Measurements from ENCODE around the gene TH.

The TH gene

GRCh38 chr11:2171591-2172003 lies at the start of gene TH:
Gene TH (minus strand): TSS chr11:2171815. CDS start chr11:2171786, 29 bp downstream.
- no peak for DNase-seq

- no peak for DNase-seq
Observed at GRCh38 chr11:2221024-2221423, 49.4 kb upstream of the TH start.

GRCh38 chr11:2220173-2220771 lies 48.7 kb upstream of the TH start:
- DNase-seq, result no peak

GRCh38 chr11:2219318-2220017 lies 47.9 kb upstream of the TH start:
- DNase-seq, result no peak

- DNase-seq, result no peak
Observed at GRCh38 chr11:2218031-2218633, 46.5 kb upstream of the TH start.

GRCh38 chr11:2217211-2218030 lies 45.8 kb upstream of the TH start:
- no peak for DNase-seq

- DNase-seq, result no peak
Observed at GRCh38 chr11:2216400-2217064, 44.9 kb upstream of the TH start.

GRCh38 chr11:2215561-2216399 lies 44.2 kb upstream of the TH start:
- DNase-seq, result no peak

GRCh38 chr11:2215230-2215560 lies 43.6 kb upstream of the TH start:
- DNase-seq, result no peak

- no peak for DNase-seq
Observed at GRCh38 chr11:2214527-2215229, 43.1 kb upstream of the TH start.

GRCh38 chr11:2213890-2214526 lies 42.4 kb upstream of the TH start:
- no peak for DNase-seq

- DNase-seq, result no peak
Observed at GRCh38 chr11:2213384-2213842, 41.8 kb upstream of the TH start.

GRCh38 chr11:2212411-2213251 lies 41.0 kb upstream of the TH start:
- no peak for DNase-seq

GRCh38 chr11:2211113-2211971 lies 39.7 kb upstream of the TH start:
- DNase-seq, result no peak

GRCh38 chr11:2210366-2211112 lies 38.9 kb upstream of the TH start:
- DNase-seq, result no peak

GRCh38 chr11:2209900-2210321 lies 38.3 kb upstream of the TH start:
- DNase-seq, result no peak

- DNase-seq, result no peak
Observed at GRCh38 chr11:2209370-2209801, 37.8 kb upstream of the TH start.
